Natural killer cell treated with Interleukin-12 subunit alpha and Interleukin-12 subunit beta and Interleukin-15 and Interleukin-18, amount 100 ng/mL, for 72 hours (primary cell): Measurements from ENCODE around the gene KIF6. TPM values are rescaled to one million over a fixed set of nuclear protein-coding genes. Genes with fewer than 3 reads are reported as not detected.

ENCODE experiments used
- ATAC-seq, 2 donors: fragments of 150-1000 bp; cut with Tn5 transposase in 1 of 2; sonication (Bioruptor Pico), chemical (Tn5 transposase) in 1 of 2; 2 replicates each; pipeline ENCODE4 v1.10.0; 2021
- DNase-seq: peaks from one replicate; pipeline ENCODE4 v3.0.0; 2022; ENCODE audit warnings: low spot score
- H3K27ac Mint-ChIP-seq, 2 donors: 1 replicate in 1 of 2; 2 replicates in 1 of 2; pipeline ENCODE4 v1.8.0; 2022; ENCODE audit warnings: mixed read lengths in 2 of 2, mild to moderate bottlenecking in 1 of 2, moderate library complexity in 1 of 2
- H3K27me3 Mint-ChIP-seq, 2 donors: 1 replicate in 1 of 2; 2 replicates in 1 of 2; pipeline ENCODE4 v1.8.0; 2022; ENCODE audit warnings: mixed read lengths in 2 of 2
- H3K36me3 Mint-ChIP-seq: one replicate; pipeline ENCODE4 v1.8.0; 2022; ENCODE audit warnings: mixed read lengths
- H3K4me1 Mint-ChIP-seq, 2 donors: 1 replicate in 1 of 2; 2 replicates in 1 of 2; pipeline ENCODE4 v1.8.0; 2022; ENCODE audit warnings: low read depth in 2 of 2, mixed read lengths in 2 of 2, mild to moderate bottlenecking in 1 of 2
- H3K4me3 Mint-ChIP-seq: one replicate; pipeline ENCODE4 v1.8.0; 2022; ENCODE audit warnings: mixed read lengths
- H3K9me3 Mint-ChIP-seq: 2 replicates; pipeline ENCODE4 v1.8.0; 2022; ENCODE audit warnings: mixed read lengths
- total RNA-seq, 2 donors: library from RNA; stranded (reverse); gene quantifications; one replicate each; pipeline ENCODE4 v1.2.3, GENCODE V29; 2022

Gene KIF6
- total RNA-seq, 2 donors from 2014 or later = not detected

DNA sequence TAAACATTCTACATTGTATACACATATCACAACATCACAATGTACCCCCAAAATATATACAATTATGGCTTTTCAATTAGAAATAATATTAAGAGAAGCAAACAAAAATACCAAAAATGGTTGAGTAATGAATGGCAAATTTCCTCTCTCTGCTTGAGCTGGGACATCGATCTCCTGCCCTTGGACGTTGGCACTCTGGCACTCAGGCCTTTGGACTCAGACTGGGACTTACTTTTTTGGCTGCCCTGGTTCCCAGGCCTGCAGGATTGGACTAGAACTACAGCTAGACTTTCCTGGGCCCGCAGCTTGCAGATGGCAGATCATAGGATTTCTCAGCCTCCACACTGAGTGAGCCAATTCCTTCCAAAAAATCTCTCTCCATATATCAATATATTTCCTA is 349.8 kb downstream of the KIF6 start:
- Mint-ChIP-seq H3K36me3 (no peaks in the 10 kb centered on the region), H3K4me1 (no peaks in the 10 kb centered on the region), H3K27ac (no peak overlapping the region), H3K9me3 (no peaks in the 10 kb centered on the region), H3K27me3 (peaks cover 17 to 37% of the 10 kb centered on the region in 2 donors), H3K4me3 (no peak overlapping the region)
- ATAC-seq (no peak), DNase-seq (no peak)

GRCh38 chr6:39370390-39370789 is 354.8 kb downstream of the KIF6 start:
- peaks cover 14 to 40% of the 10 kb centered on the region in 2 donors for H3K27me3 Mint-ChIP-seq
- H3K36me3 Mint-ChIP-seq = no peaks in the 10 kb centered on the region

DNA sequence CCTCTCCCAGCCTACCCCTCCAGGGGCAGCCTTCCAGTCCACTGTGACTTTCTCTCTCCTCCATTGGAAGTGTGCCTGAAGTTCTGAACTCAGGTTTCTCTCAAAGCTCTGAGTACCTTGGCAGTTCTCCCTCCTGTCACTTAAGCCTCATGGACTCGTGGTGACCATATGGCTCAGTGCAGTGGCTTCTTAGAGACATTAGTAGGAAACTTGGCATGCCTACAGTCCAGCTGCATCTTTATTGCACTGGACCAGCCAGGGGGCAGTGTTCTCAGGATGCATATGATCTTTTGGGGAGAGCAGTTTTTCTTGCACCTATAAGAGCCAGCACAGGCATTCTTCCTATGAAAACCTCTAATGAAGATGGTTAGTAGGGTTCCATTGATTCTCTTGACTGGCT is 355.2 kb downstream of the KIF6 start:
- Mint-ChIP-seq H3K9me3 (no peaks in the 10 kb centered on the region), H3K27ac (no peak overlapping the region), H3K4me3 (no peak overlapping the region), H3K36me3 (no peaks in the 10 kb centered on the region), H3K4me1 (no peaks in the 10 kb centered on the region), H3K27me3 (peaks cover 13 to 36% of the 10 kb centered on the region in 2 donors)
- ATAC-seq = no peak
- no peak for DNase-seq

More at GRCh38 chr6:39370390-39370789, 354.8 kb downstream of the KIF6 start:
- DNase-seq (no peak), ATAC-seq (no peak)
- Mint-ChIP-seq H3K9me3 (no peaks in the 10 kb centered on the region), H3K27ac (no peak overlapping the region), H3K4me3 (no peak overlapping the region), H3K4me1 (no peaks in the 10 kb centered on the region)

DNA sequence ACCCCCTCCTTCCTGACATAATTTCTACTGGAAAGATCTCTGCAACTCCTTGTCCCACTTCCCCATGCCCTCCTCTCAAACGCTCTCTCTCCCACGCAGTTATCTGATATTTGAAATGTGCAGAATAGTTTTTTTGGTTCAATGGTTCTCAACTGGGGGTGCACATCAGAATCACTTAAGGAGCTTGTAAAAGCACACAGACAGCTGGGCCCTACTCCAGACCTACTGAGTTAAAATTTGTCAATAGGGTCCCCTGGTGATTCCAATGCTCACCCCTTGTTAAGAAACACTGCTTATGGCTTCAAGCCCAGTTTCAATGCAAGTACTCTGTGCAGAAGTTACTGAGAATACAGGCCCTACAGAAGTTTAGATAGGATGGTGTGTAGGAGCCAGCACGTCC is 357.5 kb downstream of the KIF6 start:
- no peak overlapping the region for H3K4me3 Mint-ChIP-seq
- ATAC-seq = no peak
- H3K9me3 Mint-ChIP-seq = no peaks in the 10 kb centered on the region

GRCh38 chr6:39366931-39367618 is 358.1 kb downstream of the KIF6 start:
- Mint-ChIP-seq H3K4me3 (no peak overlapping the region), H3K27ac (no peak overlapping the region)

More for the DNA sequence above, 357.5 kb downstream of the KIF6 start:
- peaks cover 14% of the 10 kb centered on the region in 2 donors for H3K27me3 Mint-ChIP-seq
- H3K27ac Mint-ChIP-seq = no peak overlapping the region
- DNase-seq = no peak
- no peaks in the 10 kb centered on the region for H3K36me3 Mint-ChIP-seq
- H3K4me1 Mint-ChIP-seq = no peaks in the 10 kb centered on the region

DNA sequence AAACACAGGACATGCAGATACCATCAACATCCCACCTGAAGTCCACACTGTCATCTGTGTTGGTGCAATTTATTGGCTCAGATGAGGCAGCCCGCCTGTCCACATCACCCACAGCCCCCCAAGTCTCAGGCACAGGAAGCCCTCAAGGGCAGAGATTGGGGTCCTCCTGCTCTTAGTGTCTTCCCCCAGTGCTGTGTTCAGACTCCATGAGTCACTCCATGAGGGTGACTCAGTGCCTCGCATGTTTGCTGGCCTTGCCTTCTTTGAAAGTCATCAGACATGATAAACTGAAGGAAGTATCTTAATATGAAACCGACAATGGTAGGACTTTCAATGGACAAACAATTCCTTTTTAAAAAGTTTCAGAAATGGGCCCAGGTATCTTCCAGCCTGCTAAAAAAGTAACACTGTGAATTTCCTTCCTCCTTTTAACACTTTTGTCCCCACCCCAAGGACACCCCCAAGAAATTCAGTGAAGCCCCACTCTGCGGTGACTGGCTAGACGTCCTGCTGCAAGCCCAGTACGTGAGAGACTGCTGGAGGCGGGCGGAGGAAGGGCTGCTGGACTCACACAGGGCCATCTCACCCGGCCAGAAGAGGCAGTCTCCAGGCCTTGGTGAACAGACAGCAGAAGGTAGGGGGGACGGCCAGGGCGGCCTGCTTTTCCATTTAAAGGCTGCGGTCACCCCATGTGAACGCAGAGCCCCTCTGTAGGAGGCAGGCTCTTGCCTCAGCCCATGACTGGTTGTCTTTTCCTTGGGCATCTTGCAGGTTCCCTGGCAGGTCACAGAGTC is 359.7 kb downstream of the KIF6 start:
- Mint-ChIP-seq H3K27ac (no peak overlapping the region), H3K27me3 (peaks cover 9 to 14% of the 10 kb centered on the region in 2 donors), H3K9me3 (no peaks in the 10 kb centered on the region), H3K4me1 (peaks cover 0 to 2% of the 10 kb centered on the region in 2 donors), H3K36me3 (no peaks in the 10 kb centered on the region), H3K4me3 (no peak overlapping the region)
- no peak for ATAC-seq
- no peak for DNase-seq

More at GRCh38 chr6:39366931-39367618, 358.1 kb downstream of the KIF6 start:
- Mint-ChIP-seq H3K36me3 (no peaks in the 10 kb centered on the region), H3K9me3 (no peaks in the 10 kb centered on the region), H3K27me3 (peaks cover 13 to 14% of the 10 kb centered on the region in 2 donors), H3K4me1 (no peaks in the 10 kb centered on the region)
- ATAC-seq (no peak), DNase-seq (no peak)

DNA sequence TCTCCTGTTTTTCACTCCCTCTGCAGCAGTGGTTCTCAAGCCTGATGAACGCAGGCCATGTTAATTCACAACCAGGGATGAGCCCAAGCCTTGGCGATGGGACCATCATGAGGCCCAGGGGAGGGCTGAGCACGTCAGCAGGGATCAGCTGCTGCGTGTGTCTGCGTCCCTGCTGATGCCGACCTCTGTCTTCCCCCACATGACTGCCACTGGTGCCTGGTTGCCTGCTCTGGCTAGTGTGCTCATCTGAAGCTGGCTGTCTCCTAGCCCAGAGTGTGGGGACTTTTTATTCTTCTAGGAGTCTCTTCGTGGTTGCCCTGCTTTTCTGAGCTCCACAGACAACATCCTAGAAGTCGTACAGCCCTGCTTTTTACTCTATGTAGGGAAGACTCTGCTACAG is 361.9 kb downstream of the KIF6 start:
- H3K27ac Mint-ChIP-seq = no peak overlapping the region
- ATAC-seq = no peak
- H3K36me3 Mint-ChIP-seq = no peaks in the 10 kb centered on the region
- peaks cover 6 to 7% of the 10 kb centered on the region in 2 donors for H3K27me3 Mint-ChIP-seq
- DNase-seq = no peak
- no peaks in the 10 kb centered on the region for H3K9me3 Mint-ChIP-seq
- no peak overlapping the region for H3K4me3 Mint-ChIP-seq
- H3K4me1 Mint-ChIP-seq = peaks cover 0 to 2% of the 10 kb centered on the region in 2 donors

- Mint-ChIP-seq H3K27me3 (peaks cover 6 to 7% of the 10 kb centered on the region in 2 donors), H3K27ac (no peak overlapping the region), H3K36me3 (no peaks in the 10 kb centered on the region), H3K4me3 (no peak overlapping the region), H3K4me1 (peaks cover 0 to 2% of the 10 kb centered on the region in 2 donors), H3K9me3 (no peaks in the 10 kb centered on the region)
- no peak for DNase-seq
- ATAC-seq = no peak
Measured at GRCh38 chr6:39362487-39362865, 362.7 kb downstream of the KIF6 start.

- Mint-ChIP-seq H3K27me3 (peaks cover 6 to 7% of the 10 kb centered on the region in 2 donors), H3K9me3 (no peaks in the 10 kb centered on the region), H3K4me1 (peaks cover 0 to 2% of the 10 kb centered on the region in 2 donors), H3K4me3 (no peak overlapping the region), H3K27ac (no peak overlapping the region), H3K36me3 (no peaks in the 10 kb centered on the region)
- ATAC-seq (peak; percentile 62 to 66), DNase-seq (no peak)
Measured at GRCh38 chr6:39361657-39362486, 363.3 kb downstream of the KIF6 start.

DNA sequence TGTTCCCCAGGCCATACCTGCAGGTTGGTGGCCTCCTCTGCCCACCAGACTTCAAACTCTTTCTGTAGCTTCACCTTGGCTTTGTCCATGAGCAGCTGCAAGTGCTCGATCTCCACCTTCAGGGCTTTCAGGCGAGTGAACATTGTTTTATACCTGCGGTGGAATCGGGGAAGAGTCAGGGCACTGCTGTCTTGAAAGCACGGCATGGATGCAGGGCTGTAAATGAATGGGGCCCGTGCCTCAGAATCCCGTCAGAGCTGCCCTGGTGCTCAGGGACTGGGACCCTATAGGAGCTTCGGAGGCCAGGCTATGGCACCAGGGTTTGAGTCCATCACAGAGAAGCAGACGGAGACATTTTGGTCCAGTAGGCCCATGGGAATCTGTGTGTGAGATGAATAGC is 364.8 kb downstream of the KIF6 start:
- peaks cover 0 to 6% of the 10 kb centered on the region in 2 donors for H3K27me3 Mint-ChIP-seq
- no peaks in the 10 kb centered on the region for H3K36me3 Mint-ChIP-seq
- no peak overlapping the region for H3K4me3 Mint-ChIP-seq
- no peaks in the 10 kb centered on the region for H3K9me3 Mint-ChIP-seq
- ATAC-seq (no peak), DNase-seq (no peak)
- peaks cover 0 to 2% of the 10 kb centered on the region in 2 donors for H3K4me1 Mint-ChIP-seq
- no peak overlapping the region for H3K27ac Mint-ChIP-seq

GRCh38 chr6:39357998-39358686 is 367.1 kb downstream of the KIF6 start:
- H3K27ac Mint-ChIP-seq = no peak overlapping the region
- H3K36me3 Mint-ChIP-seq = no peaks in the 10 kb centered on the region
- ATAC-seq = peak in 1 of 2 donors; percentile 29
- DNase-seq = no peak
- no peak overlapping the region for H3K4me3 Mint-ChIP-seq
- H3K4me1 Mint-ChIP-seq = peaks cover 0 to 2% of the 10 kb centered on the region in 2 donors
- peaks cover 2 to 4% of the 10 kb centered on the region in 2 donors for H3K27me3 Mint-ChIP-seq
- H3K9me3 Mint-ChIP-seq = no peaks in the 10 kb centered on the region

- Mint-ChIP-seq H3K4me1 (no peaks in the 10 kb centered on the region), H3K9me3 (no peaks in the 10 kb centered on the region), H3K4me3 (no peak overlapping the region), H3K36me3 (no peaks in the 10 kb centered on the region), H3K27me3 (peaks cover 0 to 5% of the 10 kb centered on the region in 2 donors), H3K27ac (no peak overlapping the region)
- DNase-seq (no peak), ATAC-seq (no peak)
Measured at GRCh38 chr6:39353698-39354315, 371.4 kb downstream of the KIF6 start.
